ENCODE results near the gene CLCN5.

- TF ChIP-seq EP300 (IDR thresholded peaks at IDR 0.05; ENCODE audit: borderline replicate concordance): no peak
- no peak for TF ChIP-seq FOXM1 (IDR thresholded peaks at IDR 0.05; ENCODE audit: borderline replicate concordance, low read depth)
- TF ChIP-seq EGR1 (IDR thresholded peaks at IDR 0.05): no peak
Observed at GRCh38 chrX:50117476-50117875, 195.1 kb downstream of the CLCN5 start.
